ENCODE results near the gene HEG1.

GRCh38 chr3:125080077-125080476, 24.3 kb upstream of the HEG1 start:
- TF ChIP-seq CTCF (IDR thresholded peaks at IDR 0.05; ENCODE audit: extremely low read depth in 1 of 2, insufficient read depth in 1 of 2, low read depth in 1 of 2, low read length in 2 of 2) (no peak), POLR2A (IDR thresholded peaks at IDR 0.05; ENCODE audit: low read depth, low read length) (no peak), FOS (IDR thresholded peaks at IDR 0.05; ENCODE audit: borderline replicate concordance, insufficient read depth, low read length) (no peak), MAX (IDR thresholded peaks at IDR 0.05; ENCODE audit: insufficient read depth, insufficient read length) (no peak), POLR2AphosphoS5 (IDR thresholded peaks at IDR 0.05; ENCODE audit: insufficient read depth, low read depth, low read length) (no peak), EZH2 (IDR thresholded peaks at IDR 0.05; ENCODE audit: borderline replicate concordance, low read depth, low read length, severe bottlenecking) (no peak), JUN (IDR thresholded peaks at IDR 0.05; ENCODE audit: borderline replicate concordance, insufficient read depth, insufficient read length, low read depth) (no peak), MYC (IDR thresholded peaks at IDR 0.05; ENCODE audit: low read depth, low read length) (no peak), GATA2 (IDR thresholded peaks at IDR 0.05; ENCODE audit: insufficient read depth, insufficient read length, low read depth, low read length) (no peak)
